GM12873 (cell line): Measurements from ENCODE around the gene RASSF10.

Source experiments
- TF ChIP-seq, protein P1 (sequence below): IDR thresholded peaks from 2 replicates; pipeline ENCODE4 v1.5.1; 2012; ENCODE audit warnings: low read depth, mild to moderate bottlenecking, moderate library complexity, low read length, control low read depth; ENCODE audit not compliant: insufficient read depth; ENCODE audit errors: missing control alignments

RASSF10 gene

DNA sequence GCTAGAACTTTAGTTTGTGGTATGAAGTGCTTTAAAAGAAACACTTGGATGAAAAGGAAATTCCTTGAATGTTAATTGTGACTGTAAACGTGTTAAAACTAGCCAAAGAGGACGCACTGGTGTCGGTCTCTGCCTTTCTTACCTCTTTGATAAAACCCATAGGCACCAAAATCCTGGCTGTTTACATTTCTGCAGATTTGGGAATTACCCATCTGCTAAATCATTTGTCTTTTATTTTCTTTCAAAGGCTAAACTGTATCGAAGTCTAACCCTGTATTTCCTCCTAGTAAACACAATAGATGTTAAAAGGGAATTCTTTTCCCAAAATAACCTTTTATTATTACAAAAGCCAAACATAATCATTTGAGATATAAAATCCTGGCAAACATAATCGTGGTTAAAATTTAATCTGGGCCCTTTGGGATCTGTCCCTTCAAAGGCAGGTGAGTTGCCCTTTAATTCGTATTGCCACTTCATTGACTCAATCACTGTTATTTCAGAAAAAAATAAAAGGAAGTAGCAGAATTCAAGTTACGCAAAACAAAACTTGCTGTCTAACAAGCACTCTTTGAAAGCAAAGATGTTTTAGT, 2.4 kb downstream of the RASSF10 start:
- TF ChIP-seq, protein P1, sequence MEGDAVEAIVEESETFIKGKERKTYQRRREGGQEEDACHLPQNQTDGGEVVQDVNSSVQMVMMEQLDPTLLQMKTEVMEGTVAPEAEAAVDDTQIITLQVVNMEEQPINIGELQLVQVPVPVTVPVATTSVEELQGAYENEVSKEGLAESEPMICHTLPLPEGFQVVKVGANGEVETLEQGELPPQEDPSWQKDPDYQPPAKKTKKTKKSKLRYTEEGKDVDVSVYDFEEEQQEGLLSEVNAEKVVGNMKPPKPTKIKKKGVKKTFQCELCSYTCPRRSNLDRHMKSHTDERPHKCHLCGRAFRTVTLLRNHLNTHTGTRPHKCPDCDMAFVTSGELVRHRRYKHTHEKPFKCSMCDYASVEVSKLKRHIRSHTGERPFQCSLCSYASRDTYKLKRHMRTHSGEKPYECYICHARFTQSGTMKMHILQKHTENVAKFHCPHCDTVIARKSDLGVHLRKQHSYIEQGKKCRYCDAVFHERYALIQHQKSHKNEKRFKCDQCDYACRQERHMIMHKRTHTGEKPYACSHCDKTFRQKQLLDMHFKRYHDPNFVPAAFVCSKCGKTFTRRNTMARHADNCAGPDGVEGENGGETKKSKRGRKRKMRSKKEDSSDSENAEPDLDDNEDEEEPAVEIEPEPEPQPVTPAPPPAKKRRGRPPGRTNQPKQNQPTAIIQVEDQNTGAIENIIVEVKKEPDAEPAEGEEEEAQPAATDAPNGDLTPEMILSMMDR, result no peak

DNA sequence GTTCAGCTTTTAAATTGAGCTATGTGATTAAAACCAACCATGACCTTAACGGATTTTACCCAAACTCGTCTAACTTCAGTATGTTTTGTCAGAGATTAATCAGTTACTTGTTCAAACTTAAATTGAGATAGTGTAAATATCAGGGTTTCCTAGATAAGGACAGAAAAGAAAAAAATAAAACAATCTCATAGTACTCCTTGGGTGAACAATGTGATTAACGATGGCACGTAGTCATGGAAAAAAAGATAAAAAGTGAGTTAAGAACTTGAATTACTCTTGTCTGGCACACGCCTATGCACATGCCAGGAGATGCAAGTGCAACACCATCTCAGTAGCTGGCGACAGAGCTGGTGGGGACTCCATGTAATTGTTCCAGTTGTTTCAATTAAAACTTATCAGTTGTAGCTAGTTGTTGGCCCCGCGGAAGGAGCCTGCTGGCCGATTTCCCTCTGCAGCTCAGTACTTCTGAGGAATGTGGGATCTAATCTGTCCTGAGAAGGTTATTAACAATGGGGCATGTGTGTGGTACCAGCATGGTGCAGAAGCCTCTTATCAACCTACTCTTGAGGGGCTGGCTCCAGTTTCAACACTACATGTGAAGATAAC, 3.0 kb downstream of the RASSF10 start:
- TF ChIP-seq, protein P1, result no peak

DNA sequence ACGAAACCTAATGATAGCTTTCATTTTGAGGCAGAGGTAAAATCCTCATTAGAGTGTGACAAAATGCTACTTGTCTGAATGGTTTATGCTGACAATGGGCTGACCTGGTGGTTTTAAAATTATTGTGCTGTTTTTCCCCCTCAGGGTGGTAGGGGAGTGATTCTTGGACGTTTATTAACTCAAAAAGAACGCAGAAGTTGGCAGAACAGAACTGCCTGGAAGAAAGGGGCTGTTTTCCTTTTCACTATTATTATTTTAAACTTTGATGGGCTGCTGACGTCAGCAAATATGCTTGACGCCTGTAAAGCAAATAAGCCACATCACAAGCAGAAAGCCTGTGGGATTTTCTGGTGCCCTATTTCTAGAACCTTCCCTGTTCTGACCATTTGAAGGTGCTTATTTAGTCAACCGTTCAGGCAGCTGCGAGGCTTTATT, 4.0 kb downstream of the RASSF10 start:
- TF ChIP-seq, protein P1, result no peak

DNA sequence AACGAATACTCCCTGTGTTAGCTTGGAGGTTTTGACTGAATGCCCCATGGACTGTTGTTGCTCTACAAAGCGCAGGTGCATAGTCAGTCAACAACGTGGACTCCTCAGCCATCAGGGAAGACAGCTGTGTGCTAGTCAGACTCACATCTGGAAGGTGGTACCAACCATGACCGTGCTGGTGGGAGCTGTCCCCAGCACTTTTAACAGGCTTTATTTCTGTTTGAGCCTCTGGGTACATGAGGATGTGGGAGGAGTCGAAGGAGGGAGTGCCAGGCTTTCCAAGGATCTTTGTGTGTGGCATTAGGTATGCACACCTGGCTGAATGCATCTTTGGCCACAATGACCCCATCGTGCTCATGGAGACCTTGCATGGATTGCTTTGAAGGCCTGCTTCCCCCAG, 6.6 kb downstream of the RASSF10 start:
- TF ChIP-seq, protein P1, result no peak

DNA sequence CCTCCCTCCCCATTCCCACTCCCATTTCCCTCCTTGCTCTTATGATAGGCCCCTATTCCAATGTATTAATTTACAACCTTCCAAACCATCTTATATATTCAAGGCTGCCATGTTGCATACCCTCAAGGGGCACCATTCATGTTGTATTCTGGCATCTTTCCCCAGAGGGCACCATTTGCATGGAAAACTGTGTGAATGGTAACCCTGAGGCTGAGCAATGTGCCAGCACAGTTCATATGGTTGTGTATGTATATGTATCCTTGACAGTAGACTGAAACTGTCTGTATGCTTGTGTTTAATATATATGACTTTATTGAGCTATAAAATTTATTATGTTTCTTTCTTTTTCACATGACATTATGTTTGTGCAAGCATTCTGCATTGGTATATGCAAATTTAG, 7.3 kb downstream of the RASSF10 start:
- TF ChIP-seq, protein P1, result no peak

DNA sequence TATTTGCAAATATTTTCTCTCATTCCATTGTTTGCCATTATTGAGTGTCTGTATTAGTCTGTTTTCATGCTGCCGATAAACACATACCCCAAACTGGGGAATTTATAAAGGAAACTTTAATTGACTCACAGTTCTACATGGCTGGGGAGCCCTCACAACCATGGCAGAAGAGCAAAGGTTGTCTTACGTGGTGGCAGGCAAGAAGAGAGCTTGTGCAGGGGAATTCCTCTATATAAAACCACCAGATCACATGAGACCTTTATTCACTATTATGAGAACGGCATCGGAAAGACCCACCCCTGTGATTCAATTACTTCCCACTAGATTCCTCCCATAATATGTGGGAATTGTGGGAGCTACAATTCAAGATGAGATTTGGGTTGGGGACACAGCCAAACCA, 10.2 kb downstream of the RASSF10 start:
- TF ChIP-seq, protein P1, result no peak

DNA sequence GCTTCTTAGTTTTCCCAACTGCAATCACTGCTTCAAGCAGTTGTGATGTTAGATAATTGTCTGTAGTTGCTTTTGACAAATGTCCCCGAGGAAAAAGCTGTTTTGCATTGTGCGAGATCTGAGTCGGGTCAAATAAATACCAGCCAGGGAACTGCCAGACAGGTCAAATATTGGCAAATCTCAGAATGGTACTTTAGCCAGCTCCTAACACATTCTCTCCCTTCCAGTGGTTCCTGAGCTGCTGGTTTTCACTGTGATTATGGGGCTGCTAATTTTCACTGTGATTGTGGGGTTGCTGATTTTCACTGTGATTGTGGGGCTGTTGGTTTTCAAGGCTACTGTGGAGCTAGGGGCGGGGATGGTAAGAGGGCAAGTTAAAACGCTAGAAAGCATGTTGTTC, 14.3 kb downstream of the RASSF10 start:
- TF ChIP-seq, protein P1, result no peak
